GM23248 (cell line): ENCODE results near the gene CD177. TPM values are rescaled to one million over a fixed set of nuclear protein-coding genes. Genes with fewer than 3 reads are reported as not detected.
"Not testable (repeated sequence)": the region's sequence is repeated elsewhere in the genome, so short reads cannot be mapped to it uniquely, and the experiment has no call there.

Experiments
- DNase-seq: peaks from one replicate; pipeline ENCODE4 v3.0.0-alpha.2; 2015
- H2AFZ ChIP-seq: fragments of 200-600 bp; sonication (generic); 2 replicates; pipeline ENCODE4 v1.6.1; 2016; ENCODE audit warnings: antibody characterized with exemption
- H3F3A ChIP-seq: fragments of 200-600 bp; sonication (generic); 2 replicates; pipeline ENCODE4 v1.6.1; 2016; ENCODE audit warnings: mild to moderate bottlenecking, antibody characterized with exemption, mixed run types; ENCODE audit not compliant: insufficient read depth
- H3K27ac ChIP-seq: fragments of 200-600 bp; sonication (generic); 2 replicates; pipeline ENCODE4 v1.5.1; 2016; ENCODE audit warnings: mild to moderate bottlenecking
- H3K27me3 ChIP-seq: fragments of 200-600 bp; sonication (generic); replicated peaks from 2 replicates; pipeline ENCODE4 v1.6.1; 2016; ENCODE audit warnings: mild to moderate bottlenecking; ENCODE audit not compliant: insufficient read depth
- H3K36me3 ChIP-seq: fragments of 200-600 bp; sonication (generic); 2 replicates; pipeline ENCODE4 v1.6.1; 2016; ENCODE audit warnings: low read depth, mild to moderate bottlenecking
- H3K4me1 ChIP-seq: fragments of 200-600 bp; sonication (generic); 2 replicates; pipeline ENCODE4 v1.6.1; 2016; ENCODE audit warnings: mild to moderate bottlenecking; ENCODE audit not compliant: insufficient read depth
- H3K4me2 ChIP-seq: fragments of 200-600 bp; sonication (generic); one replicate; pipeline ENCODE4 v1.6.1; 2016; ENCODE audit warnings: mild to moderate bottlenecking; ENCODE audit not compliant: unreplicated experiment
- H3K4me3 ChIP-seq: fragments of 200-600 bp; sonication (generic); 2 replicates; pipeline ENCODE4 v1.5.1; 2016; ENCODE audit warnings: mild to moderate bottlenecking
- H3K79me2 ChIP-seq: fragments of 200-600 bp; sonication (generic); 2 replicates; pipeline ENCODE4 v1.6.1; 2016; ENCODE audit warnings: mild to moderate bottlenecking; ENCODE audit not compliant: insufficient read depth
- H3K9ac ChIP-seq: fragments of 200-600 bp; sonication (generic); 2 replicates; pipeline ENCODE4 v1.6.1; 2016; ENCODE audit warnings: mild to moderate bottlenecking
- H3K9me2 ChIP-seq: fragments of 200-600 bp; sonication (generic); 2 replicates; pipeline ENCODE4 v1.6.1; 2016; ENCODE audit warnings: mixed run types, mild to moderate bottlenecking, moderate library complexity; ENCODE audit not compliant: insufficient read depth
- H3K9me3 ChIP-seq: fragments of 200-600 bp; sonication (generic); one replicate; pipeline ENCODE4 v1.6.1; 2017; ENCODE audit warnings: low read depth
- H4K20me1 ChIP-seq: fragments of 200-600 bp; sonication (generic); 2 replicates; pipeline ENCODE4 v1.6.0; 2016; ENCODE audit not compliant: insufficient read depth
- EZH2 ChIP-seq: fragments of 200-600 bp; sonication (generic); IDR thresholded peaks from 2 replicates; pipeline ENCODE4 v1.6.1; 2018; ENCODE audit warnings: antibody characterized with exemption, mild to moderate bottlenecking; ENCODE audit not compliant: insufficient read depth, poor library complexity, severe bottlenecking
- EZH2phosphoT487 ChIP-seq: fragments of 200-600 bp; sonication (generic); IDR thresholded peaks from 2 replicates; pipeline ENCODE4 v1.6.1; 2018; ENCODE audit warnings: antibody characterized with exemption, moderate library complexity, mild to moderate bottlenecking, low read depth; ENCODE audit not compliant: insufficient read depth
- WGBS, 2 experiments: methylation state at CpG; one replicate each; pipeline ENCODE4 v1.1.6; 2015 to 2017; ENCODE audit warnings: low lambda C conversion rate in 2 of 2, low coverage in 1 of 2; ENCODE audit errors: missing lambda C conversion rate in 2 of 2; 5-methylcytosine and 5-hydroxymethylcytosine counted together
- in situ Hi-C: fragments of 300-500 bp; cut with MboI; formaldehyde crosslinking; loops from 2 replicates; pipeline ENCODE4 v1.15.0; 2020
- polyA plus RNA-seq: library from polyadenylated mRNA; unstranded; fragments of >200 nt; fragmentation: Nextera tagmentation; extraction: Ambion mirVana; gene quantifications from 2 replicates; pipeline ENCODE4 v1.2.1, GENCODE V29; 2016
- total RNA-seq: library from RNA; depleted of rRNA; stranded (reverse); fragments of >200 nt; shearing (Covaris generic); gene quantifications from 2 replicates; pipeline ENCODE4 v1.2.3, GENCODE V29; 2014

The CD177 gene
- total and polyA plus RNA-seq, 2 experiments from 2014 or later: 0.32 to 0.36 TPM

- Histone ChIP-seq H3K9me3 (no peaks in the 10 kb centered on the region), H3K79me2 (no peaks in the 10 kb centered on the region)
- in situ Hi-C loops: no loop called here
Measured at GRCh38 chr19:43372462-43372861, 19.0 kb downstream of the CD177 start.

GRCh38 chr19:43377624-43378023 is 24.1 kb downstream of the CD177 start:
- H3K36me3 ChIP-seq, H4K20me1 ChIP-seq, H3K4me3 ChIP-seq, H3K79me2 ChIP-seq, H3F3A ChIP-seq, H3K9me2 ChIP-seq, DNase-seq, H3K27ac ChIP-seq, H3K9me3 ChIP-seq, in situ Hi-C loops, H3K4me2 ChIP-seq, H3K9ac ChIP-seq, H2AFZ ChIP-seq, H3K4me1 ChIP-seq: not testable (repeated sequence)
- peaks cover 19% of the 10 kb centered on the region for H3K27me3 ChIP-seq
- WGBS, 2 experiments: no CpG with 5 or more reads among the region's 3 CpGs

More at GRCh38 chr19:43372462-43372861, 19.0 kb downstream of the CD177 start:
- no peaks in the 10 kb centered on the region for H4K20me1 ChIP-seq
- no peak overlapping the region for H3K4me3 ChIP-seq
- H3K9me2 ChIP-seq: no peaks in the 10 kb centered on the region
- no peaks in the 10 kb centered on the region for H3K36me3 ChIP-seq
- no peak overlapping the region for H2AFZ ChIP-seq
- TF ChIP-seq EZH2phosphoT487 (no peak), EZH2 (no peak)
- H3F3A ChIP-seq: no peaks in the 10 kb centered on the region
- H3K4me1 ChIP-seq: no peaks in the 10 kb centered on the region
- peak; percentile 40 for DNase-seq
- H3K4me2 ChIP-seq: no peak overlapping the region
- no peak overlapping the region for H3K9ac ChIP-seq
- 51 to 56% methylated on average over 6 to 7 of the region's 7 CpGs for WGBS, 2 experiments
- peaks cover 12% of the 10 kb centered on the region for H3K27me3 ChIP-seq
- H3K27ac ChIP-seq: no peak overlapping the region

- H3K36me3 ChIP-seq: no peaks in the 10 kb centered on the region
- H3K27ac ChIP-seq: no peak overlapping the region
- 18 to 54% methylated on average over 7 to 14 of the region's 14 CpGs for WGBS, 2 experiments
- H4K20me1 ChIP-seq: no peaks in the 10 kb centered on the region
- H3K9me2 ChIP-seq: no peaks in the 10 kb centered on the region
- H3K9ac ChIP-seq: no peak overlapping the region
- H3K4me1 ChIP-seq: no peaks in the 10 kb centered on the region
- H3K27me3 ChIP-seq: peaks cover 19% of the 10 kb centered on the region
- DNase-seq: no peak
- no peak overlapping the region for H3K4me3 ChIP-seq
- in situ Hi-C loops: no loop called here
- H2AFZ ChIP-seq: no peak overlapping the region
- H3K4me2 ChIP-seq: no peak overlapping the region
- no peaks in the 10 kb centered on the region for H3F3A ChIP-seq
- no peaks in the 10 kb centered on the region for H3K9me3 ChIP-seq
- H3K79me2 ChIP-seq: no peaks in the 10 kb centered on the region
- TF ChIP-seq EZH2phosphoT487 (no peak), EZH2 (no peak)
Measured at GRCh38 chr19:43380008-43380407, 26.5 kb downstream of the CD177 start.

- no peaks in the 10 kb centered on the region for H3K9me2 ChIP-seq
Measured at GRCh38 chr19:43380771-43381386, 27.4 kb downstream of the CD177 start.

GRCh38 chr19:43382586-43383216 is 29.2 kb downstream of the CD177 start:
- H3F3A ChIP-seq, H3K4me3 ChIP-seq, H3K79me2 ChIP-seq, H3K9me3 ChIP-seq, H3K27ac ChIP-seq, DNase-seq, H3K4me2 ChIP-seq, H3K9ac ChIP-seq, in situ Hi-C loops, H3K36me3 ChIP-seq, H4K20me1 ChIP-seq, H2AFZ ChIP-seq, H3K4me1 ChIP-seq, H3K9me2 ChIP-seq: not testable (repeated sequence)
- H3K27me3 ChIP-seq: peaks cover 19% of the 10 kb centered on the region
- WGBS, 2 experiments: 69 to 75% methylated on average over 11 to 12 of the region's 12 CpGs

More at GRCh38 chr19:43380771-43381386, 27.4 kb downstream of the CD177 start:
- Histone ChIP-seq H3K79me2 (no peaks in the 10 kb centered on the region), H3K9me3 (no peaks in the 10 kb centered on the region), H3K4me2 (no peak overlapping the region), H3K4me1 (no peaks in the 10 kb centered on the region), H2AFZ (no peak overlapping the region), H3K4me3 (no peak overlapping the region), H3K36me3 (no peaks in the 10 kb centered on the region), H3K9ac (no peak overlapping the region), H3F3A (no peaks in the 10 kb centered on the region), H4K20me1 (no peaks in the 10 kb centered on the region), H3K27me3 (peaks cover 19% of the 10 kb centered on the region), H3K27ac (no peak overlapping the region)
- TF ChIP-seq EZH2 (no peak), EZH2phosphoT487 (no peak)
- 27 to 35% methylated on average over 4 of the region's 4 CpGs for WGBS, 2 experiments
- DNase-seq: no peak
- in situ Hi-C loops: no loop called here

- H2AFZ ChIP-seq, H3K4me1 ChIP-seq, H4K20me1 ChIP-seq, H3K4me2 ChIP-seq, H3K9me3 ChIP-seq, H3K9me2 ChIP-seq, H3F3A ChIP-seq, H3K9ac ChIP-seq, in situ Hi-C loops, DNase-seq, H3K4me3 ChIP-seq, H3K79me2 ChIP-seq, H3K36me3 ChIP-seq, H3K27ac ChIP-seq: not testable (repeated sequence)
- H3K27me3 ChIP-seq: peaks cover 19% of the 10 kb centered on the region
- 48 to 49% methylated on average over 7 of the region's 7 CpGs for WGBS, 2 experiments
Measured at GRCh38 chr19:43383254-43383653, 29.8 kb downstream of the CD177 start.

GRCh38 chr19:43383759-43384158 is 30.3 kb downstream of the CD177 start:
- H2AFZ ChIP-seq, H4K20me1 ChIP-seq, H3K9ac ChIP-seq, H3K36me3 ChIP-seq, H3F3A ChIP-seq, H3K27ac ChIP-seq, H3K4me3 ChIP-seq, H3K9me3 ChIP-seq, H3K79me2 ChIP-seq, H3K9me2 ChIP-seq, DNase-seq, H3K4me1 ChIP-seq, H3K4me2 ChIP-seq, in situ Hi-C loops: not testable (repeated sequence)
- 36 to 43% methylated on average over 3 of the region's 3 CpGs for WGBS, 2 experiments
- H3K27me3 ChIP-seq: peaks cover 19% of the 10 kb centered on the region
